Large intestine (tissue), 3 donors: ENCODE measurements around the gene USP48. TPM values are rescaled to one million over a fixed set of nuclear protein-coding genes. Genes with fewer than 3 reads are reported as not detected.
"Not testable (repeated sequence)": the region's sequence is repeated elsewhere in the genome, so short reads cannot be mapped to it uniquely, and the experiment has no call there.

Experiments
- DNase-seq, 2 donors: peaks; one replicate each; pipeline versions ENCODE4 v3.0.0 to v3.0.0-alpha.2; 2013
- H3K27ac ChIP-seq: one replicate; pipeline ENCODE4 v1.5.1; 2013; ENCODE audit warnings: low read length
- H3K27me3 ChIP-seq: 2 replicates; pipeline ENCODE4 v1.6.1; 2013; ENCODE audit warnings: low read length; ENCODE audit not compliant: control insufficient read depth, insufficient read depth
- H3K36me3 ChIP-seq: 2 replicates; pipeline ENCODE4 v1.6.1; 2013; ENCODE audit warnings: low read length; ENCODE audit not compliant: control insufficient read depth, insufficient read depth
- H3K4me1 ChIP-seq: one replicate; pipeline ENCODE4 v1.6.1; 2013; ENCODE audit warnings: low read length; ENCODE audit not compliant: control insufficient read depth, insufficient read depth
- H3K4me3 ChIP-seq: one replicate; pipeline ENCODE4 v1.5.1; 2013; ENCODE audit warnings: low read length
- H3K9me3 ChIP-seq: one replicate; pipeline ENCODE4 v1.6.1; 2013; ENCODE audit warnings: mild to moderate bottlenecking, low read depth, low read length, moderate library complexity; ENCODE audit not compliant: control insufficient read depth
- WGBS: methylation state at CpG from one replicate; pipeline ENCODE4 v1.1.5; 2013; ENCODE audit warnings: low lambda C conversion rate; ENCODE audit not compliant: insufficient coverage; 5-methylcytosine and 5-hydroxymethylcytosine counted together
- polyA plus RNA-seq: library from polyadenylated mRNA; unstranded; fragments of 120-200 nt; gene quantifications from one replicate; pipeline ENCODE4 v1.2.1, GENCODE V29; 2013

The USP48 gene
- polyA plus RNA-seq, 1 donor = 43.3 TPM

- Histone ChIP-seq H3K4me3 (no peak overlapping the region), H3K27ac (no peak overlapping the region), H3K9me3 (no peaks in the 10 kb centered on the region), H3K4me1 (peaks cover 31% of the 10 kb centered on the region), H3K36me3 (no peaks in the 10 kb centered on the region), H3K27me3 (no peaks in the 10 kb centered on the region)
- WGBS = no CpG with 5 or more reads among the region's 2 CpGs
- DNase-seq = no peak
Observed at GRCh38 chr1:21636029-21636428, 146.9 kb downstream of the USP48 start.

GRCh38 chr1:21634806-21635535 lies 148.0 kb downstream of the USP48 start:
- no CpG with 5 or more reads among the region's 12 CpGs for WGBS

GRCh38 chr1:21633992-21634805 lies 148.8 kb downstream of the USP48 start:
- peaks cover 31% of the 10 kb centered on the region for H3K4me1 ChIP-seq
- no CpG with 5 or more reads among the region's 18 CpGs for WGBS

More at GRCh38 chr1:21634806-21635535, 148.0 kb downstream of the USP48 start:
- H3K4me3 ChIP-seq = no peak overlapping the region
- H3K9me3 ChIP-seq = no peaks in the 10 kb centered on the region
- peaks cover 31% of the 10 kb centered on the region for H3K4me1 ChIP-seq
- no peak overlapping the region for H3K27ac ChIP-seq
- no peaks in the 10 kb centered on the region for H3K36me3 ChIP-seq
- H3K27me3 ChIP-seq = no peaks in the 10 kb centered on the region
- DNase-seq = no peak

GRCh38 chr1:21633141-21633755 lies 149.7 kb downstream of the USP48 start:
- no CpG with 5 or more reads among the region's 7 CpGs for WGBS
- no peak for DNase-seq
- H3K4me3 ChIP-seq = no peak overlapping the region
- H3K27ac ChIP-seq = peak overlapping the region; percentile 36
- no peaks in the 10 kb centered on the region for H3K36me3 ChIP-seq
- peaks cover 26% of the 10 kb centered on the region for H3K4me1 ChIP-seq
- H3K9me3 ChIP-seq = no peaks in the 10 kb centered on the region
- H3K27me3 ChIP-seq = no peaks in the 10 kb centered on the region

More at GRCh38 chr1:21633992-21634805, 148.8 kb downstream of the USP48 start:
- H3K27ac ChIP-seq = peak overlapping the region; percentile 36
- H3K36me3 ChIP-seq = no peaks in the 10 kb centered on the region
- no peak overlapping the region for H3K4me3 ChIP-seq
- H3K9me3 ChIP-seq = no peaks in the 10 kb centered on the region
- H3K27me3 ChIP-seq = no peaks in the 10 kb centered on the region
- DNase-seq = peak in 1 of 2 donors; percentile 63

GRCh38 chr1:21631944-21632887 lies 150.7 kb downstream of the USP48 start:
- Histone ChIP-seq H3K4me3 (no peak overlapping the region), H3K36me3 (no peaks in the 10 kb centered on the region), H3K27ac (peak overlapping the region; percentile 61), H3K27me3 (no peaks in the 10 kb centered on the region), H3K4me1 (peaks cover 26% of the 10 kb centered on the region), H3K9me3 (no peaks in the 10 kb centered on the region)
- peak; percentile 68 to 88 for DNase-seq
- no CpG with 5 or more reads among the region's 19 CpGs for WGBS

- no CpG with 5 or more reads among the region's 8 CpGs for WGBS
Observed at GRCh38 chr1:21631590-21631943, 151.4 kb downstream of the USP48 start.

GRCh38 chr1:21630571-21631343 lies 152.2 kb downstream of the USP48 start:
- H3K27ac ChIP-seq = no peak overlapping the region
- H3K9me3 ChIP-seq = no peaks in the 10 kb centered on the region
- H3K36me3 ChIP-seq = no peaks in the 10 kb centered on the region
- no peak for DNase-seq
- peaks cover 26% of the 10 kb centered on the region for H3K4me1 ChIP-seq
- H3K4me3 ChIP-seq = no peak overlapping the region
- 76% methylated on average over 2 of the region's 13 CpGs for WGBS
- no peaks in the 10 kb centered on the region for H3K27me3 ChIP-seq

More at GRCh38 chr1:21631590-21631943, 151.4 kb downstream of the USP48 start:
- Histone ChIP-seq H3K27ac (peak overlapping the region; percentile 61), H3K4me1 (peaks cover 26% of the 10 kb centered on the region)
- not testable (repeated sequence) for H3K36me3 ChIP-seq, DNase-seq, H3K4me3 ChIP-seq, H3K27me3 ChIP-seq, H3K9me3 ChIP-seq

GRCh38 chr1:21629971-21630370 lies 153.0 kb downstream of the USP48 start:
- no peaks in the 10 kb centered on the region for H3K9me3 ChIP-seq
- no peak overlapping the region for H3K27ac ChIP-seq
- peaks cover 26% of the 10 kb centered on the region for H3K4me1 ChIP-seq
- WGBS = 92% methylated on average over 2 of the region's 4 CpGs
- no peak for DNase-seq
- H3K36me3 ChIP-seq = no peaks in the 10 kb centered on the region
- no peak overlapping the region for H3K4me3 ChIP-seq
- no peaks in the 10 kb centered on the region for H3K27me3 ChIP-seq

GRCh38 chr1:21628798-21629393 lies 154.1 kb downstream of the USP48 start:
- no peaks in the 10 kb centered on the region for H3K9me3 ChIP-seq
- peaks cover 25% of the 10 kb centered on the region for H3K4me1 ChIP-seq
- no peak overlapping the region for H3K4me3 ChIP-seq
- no peak for DNase-seq
- no peaks in the 10 kb centered on the region for H3K36me3 ChIP-seq
- H3K27me3 ChIP-seq = no peaks in the 10 kb centered on the region
- no CpG with 5 or more reads among the region's 7 CpGs for WGBS
- H3K27ac ChIP-seq = no peak overlapping the region
